ENCODE results near the gene STX1A. TPM values are rescaled to one million over a fixed set of nuclear protein-coding genes. Genes with fewer than 3 reads are reported as not detected.
"Not testable (repeated sequence)": the region's sequence is repeated elsewhere in the genome, so short reads cannot be mapped to it uniquely, and the experiment has no call there.

The STX1A gene
- total RNA-seq, 2 donors from 2014 or later: 7.0 to 7.2 TPM

- H3K4me1 ChIP-seq: no peaks in the 10 kb centered on the region
- H3K27me3 ChIP-seq: no peaks in the 10 kb centered on the region
- no peaks in the 10 kb centered on the region for H3K36me3 ChIP-seq
- no peak for DNase-seq
- H3K9ac ChIP-seq (ENCODE audit: low read depth in 2 of 2, low read length in 2 of 2): no peak overlapping the region
- H3K9me3 ChIP-seq: no peaks in the 10 kb centered on the region
- TF ChIP-seq CTCF (IDR thresholded peaks at IDR 0.05): no peak
- H3K27ac ChIP-seq: no peak overlapping the region
- no peak overlapping the region for H3K4me3 ChIP-seq
- intact Hi-C loops (cut with DNase I): no loop called here
Measured at GRCh38 chr7:73727952-73728351, 8.5 kb upstream of the STX1A start.

DNA sequence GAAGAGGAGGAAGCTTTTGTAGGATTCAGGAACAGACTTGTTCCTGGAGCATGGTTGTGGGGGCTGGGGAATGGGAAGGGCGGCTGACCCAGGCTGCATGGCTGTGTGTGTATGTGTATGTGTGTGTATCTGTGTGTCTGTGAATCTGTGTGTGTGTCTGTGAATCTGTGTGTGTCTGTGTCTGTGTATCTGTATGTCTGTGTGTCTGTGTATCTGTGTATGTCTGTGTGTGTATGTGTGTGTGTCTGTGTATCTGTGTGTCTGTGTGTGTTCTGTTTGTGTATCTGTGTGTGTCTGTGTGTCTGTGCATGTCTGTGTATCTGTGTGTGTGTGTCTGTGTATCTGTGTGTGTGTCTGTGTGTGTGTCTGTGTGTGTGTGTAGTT lies 6.6 kb upstream of the STX1A start:
- TF ChIP-seq CTCF (IDR thresholded peaks at IDR 0.05): no peak
- Histone ChIP-seq H3K36me3 (no peaks in the 10 kb centered on the region), H3K9me3 (no peaks in the 10 kb centered on the region), H3K4me1 (no peaks in the 10 kb centered on the region), H3K9ac (ENCODE audit: low read depth in 2 of 2, low read length in 2 of 2) (no peak overlapping the region), H3K27me3 (no peaks in the 10 kb centered on the region), H3K27ac (no peak overlapping the region), H3K4me3 (no peak overlapping the region)
- DNase-seq: no peak
- intact Hi-C loops (cut with DNase I): no loop called here

GRCh38 chr7:73723813-73724212 lies 4.3 kb upstream of the STX1A start:
- intact Hi-C loops (cut with DNase I): loop anchor here (2.0 kb wide), 1 partner anchor 117 kb away; no protein-coding TSS in a partner anchor
- Histone ChIP-seq H3K36me3 (no peaks in the 10 kb centered on the region), H3K27ac (no peak overlapping the region), H3K9me3 (no peaks in the 10 kb centered on the region), H3K4me3 (no peak overlapping the region), H3K9ac (ENCODE audit: low read depth in 2 of 2, low read length in 2 of 2) (no peak overlapping the region), H3K27me3 (no peaks in the 10 kb centered on the region), H3K4me1 (peaks cover 5% of the 10 kb centered on the region)
- no peak for TF ChIP-seq CTCF (IDR thresholded peaks at IDR 0.05)
- DNase-seq: no peak

- TF ChIP-seq CTCF (IDR thresholded peaks at IDR 0.05): no peak
- Histone ChIP-seq H3K36me3 (no peaks in the 10 kb centered on the region), H3K4me1 (peaks cover 12% of the 10 kb centered on the region), H3K9me3 (no peaks in the 10 kb centered on the region), H3K27ac (no peak overlapping the region), H3K4me3 (no peak overlapping the region), H3K9ac (ENCODE audit: low read depth in 2 of 2, low read length in 2 of 2) (no peak overlapping the region), H3K27me3 (no peaks in the 10 kb centered on the region)
- intact Hi-C loops (cut with DNase I): no loop called here
- DNase-seq: no peak
Measured at GRCh38 chr7:73722785-73723184, 3.3 kb upstream of the STX1A start.

DNA sequence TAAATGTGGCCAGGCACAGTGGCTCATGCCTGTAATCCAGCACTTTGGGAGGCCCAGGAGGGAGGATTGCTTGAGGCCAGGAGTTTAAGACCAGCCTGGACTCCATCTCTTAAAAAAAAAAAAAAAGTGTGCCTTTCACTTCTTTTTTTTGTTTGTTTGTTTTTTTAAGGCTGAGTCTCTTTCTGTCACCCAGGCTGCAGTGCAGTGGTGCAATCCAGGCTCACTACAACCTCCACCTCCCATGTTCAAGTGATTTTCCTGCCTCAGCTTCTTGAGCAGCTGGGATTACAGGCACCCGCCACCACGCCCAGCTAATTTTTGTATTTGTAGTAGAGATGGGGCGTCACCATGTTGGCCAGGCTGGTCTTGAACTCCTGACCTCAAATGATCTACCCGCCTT lies 2.7 kb upstream of the STX1A start:
- H3K9ac ChIP-seq (ENCODE audit: low read depth in 2 of 2, low read length in 2 of 2); H3K27me3 ChIP-seq; H3K27ac ChIP-seq; H3K9me3 ChIP-seq; H3K4me3 ChIP-seq; DNase-seq; H3K36me3 ChIP-seq; intact Hi-C loops (cut with DNase I): not testable (repeated sequence)
- H3K4me1 ChIP-seq: peaks cover 12% of the 10 kb centered on the region

DNA sequence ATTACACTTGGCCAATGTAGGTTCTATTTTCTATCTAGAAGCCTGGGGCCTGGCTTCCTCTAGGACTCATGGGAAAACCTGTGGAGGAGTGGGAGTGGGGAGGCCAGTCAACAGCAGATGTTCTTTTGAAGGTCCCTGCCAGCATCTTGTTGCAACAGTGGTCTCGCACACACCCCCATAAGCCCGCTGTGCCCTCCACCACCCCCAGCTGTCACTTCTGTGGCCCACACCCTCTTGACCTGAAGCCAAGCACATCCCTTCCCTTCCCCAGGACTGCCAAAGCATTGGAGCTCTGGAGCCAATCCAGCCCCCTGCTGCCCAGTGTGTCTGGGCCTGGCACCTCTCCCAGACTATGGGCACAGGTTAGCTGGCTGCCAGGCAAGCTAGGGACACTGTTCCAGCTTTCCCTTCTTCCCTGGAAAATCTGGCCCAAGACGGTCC lies 1.9 kb upstream of the STX1A start:
- Histone ChIP-seq H3K36me3 (no peaks in the 10 kb centered on the region), H3K27me3 (no peaks in the 10 kb centered on the region), H3K4me3 (no peak overlapping the region), H3K9me3 (no peaks in the 10 kb centered on the region), H3K4me1 (peaks cover 12% of the 10 kb centered on the region), H3K9ac (ENCODE audit: low read depth in 2 of 2, low read length in 2 of 2) (no peak overlapping the region), H3K27ac (no peak overlapping the region)
- intact Hi-C loops (cut with DNase I): no loop called here
- DNase-seq: no peak
- no peak for TF ChIP-seq CTCF (IDR thresholded peaks at IDR 0.05)

DNA sequence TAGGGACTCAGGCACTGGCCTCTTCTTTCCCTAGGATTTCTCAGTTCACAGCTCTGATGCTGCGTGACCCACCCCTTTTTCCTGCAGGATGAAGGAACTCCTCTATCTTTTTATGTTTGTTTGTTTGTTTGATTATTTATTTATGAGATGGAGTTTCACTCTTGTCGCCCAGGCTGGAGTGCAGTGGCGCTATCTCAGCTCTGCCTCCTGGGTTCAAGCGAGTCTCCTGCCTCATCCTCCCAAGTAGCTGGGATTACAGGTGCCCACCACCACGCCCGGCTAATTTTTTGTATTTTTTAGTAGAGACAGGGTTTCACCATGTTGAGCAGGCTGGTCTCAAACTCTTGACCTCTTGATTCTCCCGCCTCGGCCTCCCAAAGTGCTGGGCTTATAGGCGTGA lies 974 bp upstream of the STX1A start:
- H3K27me3 ChIP-seq; intact Hi-C loops (cut with DNase I); H3K4me3 ChIP-seq; H3K27ac ChIP-seq; H3K36me3 ChIP-seq; DNase-seq; H3K9ac ChIP-seq (ENCODE audit: low read depth in 2 of 2, low read length in 2 of 2); H3K9me3 ChIP-seq: not testable (repeated sequence)
- H3K4me1 ChIP-seq: peaks cover 15% of the 10 kb centered on the region

Measured in colonic mucosa (tissue), 4 donors.